ENCODE measurements around the gene GIT2. TPM values are rescaled to one million over a fixed set of nuclear protein-coding genes. Genes with fewer than 3 reads are reported as not detected.

GIT2 gene
- total RNA-seq, 3 donors from 2014 or later, result 33.3 to 46.2 (median 39.6) TPM

DNA sequence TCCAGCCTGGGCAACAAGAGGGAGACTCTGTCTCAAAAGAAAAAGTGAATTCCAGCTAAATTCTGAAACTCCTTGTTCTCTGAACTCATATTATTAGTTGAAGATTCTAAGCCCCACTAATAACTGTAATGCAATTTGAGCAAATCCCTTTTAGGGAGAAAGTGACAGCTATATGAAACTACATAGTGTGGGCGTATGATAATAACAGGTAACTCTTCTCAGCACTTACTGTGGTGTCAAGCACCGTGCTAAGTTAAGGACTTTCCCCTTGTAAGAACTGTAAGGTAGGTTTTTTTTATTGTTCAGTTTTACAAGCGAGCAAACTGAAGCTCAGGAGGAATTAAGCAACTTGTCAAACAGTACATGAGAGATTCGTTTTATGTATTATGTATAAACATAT lies 8.4 kb upstream of the GIT2 start:
- Histone ChIP-seq H3K4me3 (no peak overlapping the region), H3K4me1 (ENCODE audit: low read depth) (peaks cover 37% of the 10 kb centered on the region), H3K9me3 (no peaks in the 10 kb centered on the region), H3K36me3 (ENCODE audit: low read depth) (no peaks in the 10 kb centered on the region)
- intact Hi-C loops (cut with DNase I, micrococcal nuclease), result no loop called here
- DNase-seq, result no peak
- TF ChIP-seq, protein P1, sequence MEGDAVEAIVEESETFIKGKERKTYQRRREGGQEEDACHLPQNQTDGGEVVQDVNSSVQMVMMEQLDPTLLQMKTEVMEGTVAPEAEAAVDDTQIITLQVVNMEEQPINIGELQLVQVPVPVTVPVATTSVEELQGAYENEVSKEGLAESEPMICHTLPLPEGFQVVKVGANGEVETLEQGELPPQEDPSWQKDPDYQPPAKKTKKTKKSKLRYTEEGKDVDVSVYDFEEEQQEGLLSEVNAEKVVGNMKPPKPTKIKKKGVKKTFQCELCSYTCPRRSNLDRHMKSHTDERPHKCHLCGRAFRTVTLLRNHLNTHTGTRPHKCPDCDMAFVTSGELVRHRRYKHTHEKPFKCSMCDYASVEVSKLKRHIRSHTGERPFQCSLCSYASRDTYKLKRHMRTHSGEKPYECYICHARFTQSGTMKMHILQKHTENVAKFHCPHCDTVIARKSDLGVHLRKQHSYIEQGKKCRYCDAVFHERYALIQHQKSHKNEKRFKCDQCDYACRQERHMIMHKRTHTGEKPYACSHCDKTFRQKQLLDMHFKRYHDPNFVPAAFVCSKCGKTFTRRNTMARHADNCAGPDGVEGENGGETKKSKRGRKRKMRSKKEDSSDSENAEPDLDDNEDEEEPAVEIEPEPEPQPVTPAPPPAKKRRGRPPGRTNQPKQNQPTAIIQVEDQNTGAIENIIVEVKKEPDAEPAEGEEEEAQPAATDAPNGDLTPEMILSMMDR (IDR thresholded peaks at IDR 0.05), result no peak
- peak; percentile 79 for ATAC-seq

- Histone ChIP-seq H3K36me3 (ENCODE audit: low read depth) (no peaks in the 10 kb centered on the region), H3K9me3 (no peaks in the 10 kb centered on the region), H3K4me3 (no peak overlapping the region), H3K4me1 (ENCODE audit: low read depth) (peaks cover 37% of the 10 kb centered on the region)
- intact Hi-C loops (cut with DNase I, micrococcal nuclease), result no loop called here
- ATAC-seq (peak; percentile 4), DNase-seq (no peak)
- TF ChIP-seq, protein P1 (IDR thresholded peaks at IDR 0.05), result no peak
Measured at GRCh38 chr12:110002676-110003515, 6.7 kb upstream of the GIT2 start.

DNA sequence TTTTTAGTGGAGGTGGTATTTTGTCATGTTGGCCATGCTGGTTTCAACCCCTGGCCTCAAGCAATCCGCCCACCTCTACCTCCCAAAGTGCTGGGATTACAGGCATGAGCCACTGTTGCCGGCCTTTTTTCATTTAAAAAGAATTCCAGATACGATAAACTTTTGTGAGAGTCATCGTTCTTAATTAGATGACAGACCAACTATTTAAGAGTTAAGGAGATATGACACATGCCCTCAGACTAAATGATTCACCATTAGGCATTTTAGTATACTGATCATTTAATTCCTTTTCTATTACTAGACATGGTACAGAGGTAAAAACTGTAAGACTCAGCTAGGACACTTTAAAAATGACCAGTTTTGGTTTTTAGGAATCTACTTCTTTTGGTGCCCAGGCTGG lies 5.4 kb upstream of the GIT2 start:
- no peaks in the 10 kb centered on the region for H3K36me3 ChIP-seq (ENCODE audit: low read depth)
- H3K4me3 ChIP-seq, result no peak overlapping the region
- DNase-seq, result no peak
- TF ChIP-seq, protein P1 (IDR thresholded peaks at IDR 0.05), result no peak
- intact Hi-C loops (cut with DNase I, micrococcal nuclease), result no loop called here
- ATAC-seq, result no peak
- H3K9me3 ChIP-seq, result no peaks in the 10 kb centered on the region
- peaks cover 37% of the 10 kb centered on the region for H3K4me1 ChIP-seq (ENCODE audit: low read depth)

DNA sequence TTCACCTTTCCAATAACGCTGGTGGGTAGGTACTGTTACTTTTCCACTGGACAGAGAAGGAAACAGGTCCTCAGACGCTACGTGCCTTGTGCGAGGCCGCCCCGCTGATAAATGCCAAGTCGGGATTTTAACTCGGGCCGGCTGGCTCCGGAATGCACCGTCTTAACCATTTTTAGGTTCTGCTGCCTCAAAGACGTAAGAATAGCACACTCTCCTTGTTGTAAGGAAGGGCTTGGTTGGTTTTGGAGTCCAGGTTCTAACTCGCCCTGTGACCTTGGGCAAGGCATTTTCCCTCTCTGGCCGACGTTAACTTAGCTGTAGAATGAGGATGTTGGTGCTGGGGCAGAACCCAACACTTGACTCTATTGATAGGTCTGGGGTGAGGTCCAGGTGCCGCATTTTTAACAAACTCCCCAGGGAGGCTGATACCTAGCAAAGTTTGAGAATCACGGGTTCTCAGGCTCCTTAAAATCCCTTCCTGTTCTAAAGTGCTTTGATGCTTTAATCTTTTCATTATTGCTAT lies 3.9 kb upstream of the GIT2 start:
- DNase-seq (peak in 2 of 3 donors; percentile 53 to 57), ATAC-seq (no peak)
- TF ChIP-seq, protein P1 (IDR thresholded peaks at IDR 0.05), result no peak
- peaks cover 29% of the 10 kb centered on the region for H3K4me1 ChIP-seq (ENCODE audit: low read depth)
- H3K9me3 ChIP-seq, result no peaks in the 10 kb centered on the region
- intact Hi-C loops (cut with DNase I, micrococcal nuclease), result no loop called here
- peak overlapping the region; percentile 95 for H3K4me3 ChIP-seq
- H3K36me3 ChIP-seq (ENCODE audit: low read depth), result no peaks in the 10 kb centered on the region

DNA sequence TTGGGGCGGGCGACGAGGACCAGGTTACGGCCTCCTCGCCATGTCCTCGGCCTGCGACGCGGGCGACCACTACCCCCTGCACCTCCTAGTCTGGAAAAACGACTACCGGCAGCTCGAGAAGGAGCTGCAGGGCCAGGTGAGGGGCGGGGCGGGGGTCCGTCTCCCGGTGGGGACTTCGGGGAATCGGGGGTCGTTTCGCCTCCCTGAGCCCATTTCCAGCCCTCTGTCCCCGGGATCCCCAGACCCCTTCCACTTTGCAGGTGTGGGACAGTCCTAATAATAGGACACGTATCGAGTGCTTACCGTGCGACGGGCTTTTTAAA lies 3.4 kb upstream of the GIT2 start:
- DNase-seq, result peak in 2 of 3 donors; percentile 36 to 73
- TF ChIP-seq, protein P1 (IDR thresholded peaks at IDR 0.05), result no peak
- Histone ChIP-seq H3K4me1 (ENCODE audit: low read depth) (peaks cover 28% of the 10 kb centered on the region), H3K9me3 (no peaks in the 10 kb centered on the region), H3K4me3 (peak overlapping the region; percentile 95), H3K36me3 (ENCODE audit: low read depth) (no peaks in the 10 kb centered on the region)
- intact Hi-C loops (cut with DNase I, micrococcal nuclease), result no loop called here
- no peak for ATAC-seq
